ENCODE data around the gene NME4.
"Not testable (repeated sequence)": the region's sequence is repeated elsewhere in the genome, so short reads cannot be mapped to it uniquely, and the experiment has no call there.

NME4 gene

DNA sequence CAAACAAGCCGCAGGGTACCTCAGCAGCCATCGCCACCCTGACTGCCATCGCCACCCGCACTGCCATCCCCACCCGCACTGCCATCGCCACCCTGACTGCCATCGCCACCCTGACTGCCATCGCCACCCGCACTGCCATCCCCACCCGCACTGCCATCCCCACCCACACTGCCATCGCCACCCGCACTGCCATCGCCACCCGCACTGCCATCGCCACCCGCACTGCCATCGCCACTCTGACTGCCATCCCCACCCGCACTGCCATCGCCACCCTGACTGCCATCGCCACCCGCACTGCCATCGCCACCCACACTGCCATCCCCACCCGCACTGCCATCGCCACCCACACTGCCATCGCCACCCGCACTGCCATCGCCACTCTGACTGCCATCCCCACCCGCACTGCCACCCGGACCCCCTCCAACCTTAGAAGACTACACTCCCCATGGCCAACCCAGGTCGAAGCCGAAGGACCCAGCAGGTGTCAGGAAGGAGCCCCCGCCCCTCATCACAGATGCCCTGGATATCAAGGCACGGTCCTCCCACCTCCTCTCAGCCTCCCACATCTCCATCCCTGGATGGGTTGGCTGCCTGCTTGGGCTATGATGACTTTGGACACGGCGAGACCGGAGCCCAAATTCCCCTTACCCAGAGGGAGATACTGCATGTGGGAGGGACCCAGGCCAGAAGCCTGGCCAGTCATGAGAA is 18.7 kb upstream of the NME4 start:
- DNase-seq = not testable (repeated sequence)

- DNase-seq = no peak
Measured at GRCh38 chr16:378821-379182, 18.2 kb upstream of the NME4 start.

GRCh38 chr16:379183-379960 is 17.6 kb upstream of the NME4 start:
- DNase-seq = no peak

GRCh38 chr16:379961-380761 is 16.8 kb upstream of the NME4 start:
- DNase-seq = no peak

DNA sequence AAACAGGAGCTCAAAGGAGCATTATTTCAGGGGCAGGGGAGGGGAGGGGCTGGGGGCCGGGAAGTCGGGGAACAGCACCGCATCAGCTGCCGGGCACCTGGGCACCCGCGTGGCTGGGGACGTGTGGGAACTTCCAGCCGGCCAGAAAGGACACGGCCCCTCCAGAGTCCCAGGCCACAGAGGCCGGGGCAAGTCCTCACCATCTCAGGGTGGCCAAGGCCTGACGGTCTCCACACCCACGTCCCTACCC is 16.3 kb upstream of the NME4 start:
- DNase-seq = no peak

DNA sequence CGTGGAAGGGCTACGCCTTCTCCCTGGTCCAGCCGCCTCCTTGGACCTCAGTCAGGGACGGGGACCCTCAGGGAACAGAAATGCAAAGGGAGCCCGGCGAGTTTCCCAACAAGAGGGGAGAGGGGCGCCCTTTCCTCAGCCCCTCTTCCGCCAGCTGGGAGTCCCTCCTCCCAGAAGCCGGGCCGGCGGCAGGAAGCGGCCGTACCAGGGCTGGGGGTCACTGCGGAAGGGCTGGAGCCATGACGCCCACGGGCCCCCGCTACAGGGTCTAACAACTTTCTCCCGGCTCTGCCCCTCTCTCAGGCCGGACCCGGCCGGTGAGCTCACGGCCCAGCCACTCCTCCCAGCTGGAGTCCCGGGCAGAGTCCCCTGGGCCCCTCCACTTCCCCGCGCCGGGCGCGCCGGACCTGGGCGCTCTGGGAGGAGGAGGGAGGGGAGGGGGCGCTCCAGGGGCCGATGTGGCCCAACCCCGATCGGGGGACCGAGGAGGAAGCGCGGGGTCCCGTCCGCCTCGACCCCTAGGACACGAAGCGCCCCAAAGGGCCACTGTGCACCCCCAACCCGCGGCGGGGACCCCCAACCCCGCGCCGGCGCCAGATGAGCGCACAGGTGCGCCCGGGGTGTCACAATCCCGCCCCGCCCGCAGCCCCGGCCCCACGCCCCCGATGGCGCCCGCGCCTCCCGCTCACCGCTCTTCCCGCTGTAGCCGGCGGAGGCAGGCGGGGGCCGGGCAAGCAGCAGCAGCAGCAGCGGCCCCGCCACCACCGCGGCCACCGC is 15.8 kb upstream of the NME4 start:
- no peak for DNase-seq

GRCh38 chr16:381789-382717 is 14.9 kb upstream of the NME4 start, which contains the start of gene PGAP6:
PGAP6 (minus strand) TSS chr16:381978; CDS start chr16:381821, 157 bp downstream.
- peak in 1 of 2 experiments; percentile 68 for DNase-seq

DNA sequence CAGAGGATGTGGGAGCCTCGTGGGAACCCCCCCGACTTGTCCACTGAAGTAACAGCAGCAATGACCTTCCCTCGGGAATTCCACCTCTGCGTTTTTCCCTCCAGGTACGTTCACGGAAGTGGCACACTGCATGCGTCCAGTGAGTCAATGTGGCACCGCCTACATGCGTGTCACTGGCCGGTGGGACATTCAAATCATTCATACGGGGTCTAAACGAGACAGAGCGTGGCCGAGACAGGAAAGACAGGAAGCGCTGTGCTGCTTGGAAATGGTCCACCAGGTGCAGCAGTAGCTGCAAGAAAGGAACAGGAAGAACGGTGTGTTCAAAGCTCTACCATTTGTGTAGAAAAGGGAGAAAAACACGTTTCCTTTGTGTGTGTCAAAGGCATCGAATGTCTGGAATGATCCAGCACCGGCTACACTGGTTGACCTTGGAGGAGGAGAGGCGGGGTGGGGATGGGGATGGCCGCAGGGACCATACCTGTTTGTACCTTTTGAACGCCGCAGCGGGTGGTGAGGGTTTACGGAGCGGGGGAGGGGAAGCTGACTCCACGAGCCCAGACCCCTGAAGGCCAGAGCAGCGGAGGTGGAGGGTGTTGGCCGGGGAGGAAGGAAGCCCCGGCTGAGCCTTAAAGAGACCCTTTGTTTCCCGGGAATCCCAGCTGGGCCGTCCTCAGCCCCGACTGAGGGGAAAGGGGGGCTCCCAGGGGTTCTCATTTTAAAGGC is 13.5 kb upstream of the NME4 start:
- DNase-seq = no peak

DNA sequence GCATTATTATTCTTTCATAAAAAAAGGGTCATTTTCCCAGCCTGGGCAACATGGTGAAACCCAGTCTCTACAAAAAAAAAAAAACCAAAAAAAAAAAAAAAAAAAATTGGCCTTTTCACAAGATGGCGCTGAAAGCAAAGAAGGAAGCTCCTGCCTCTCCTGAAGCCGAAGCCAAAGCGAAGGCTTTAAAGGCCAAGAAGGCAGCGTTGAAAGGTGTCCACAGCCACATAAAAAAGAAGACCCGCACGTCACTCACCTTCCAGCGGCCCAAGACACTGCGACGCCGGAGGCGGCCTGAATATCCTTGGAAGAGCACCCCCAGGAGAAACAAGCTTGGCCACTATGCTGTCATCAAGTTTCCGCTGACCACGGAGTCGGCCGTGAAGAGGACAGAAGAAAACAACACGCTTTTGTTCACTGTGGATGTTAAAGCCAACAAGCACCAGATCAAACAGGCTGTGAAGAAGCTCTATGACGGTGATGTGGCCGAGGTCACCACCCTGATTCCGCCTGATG is 10.3 kb upstream of the NME4 start:
- DNase-seq = no peak

GRCh38 chr16:387761-388666 is 9.0 kb upstream of the NME4 start:
- DNase-seq = not testable (repeated sequence)

DNA sequence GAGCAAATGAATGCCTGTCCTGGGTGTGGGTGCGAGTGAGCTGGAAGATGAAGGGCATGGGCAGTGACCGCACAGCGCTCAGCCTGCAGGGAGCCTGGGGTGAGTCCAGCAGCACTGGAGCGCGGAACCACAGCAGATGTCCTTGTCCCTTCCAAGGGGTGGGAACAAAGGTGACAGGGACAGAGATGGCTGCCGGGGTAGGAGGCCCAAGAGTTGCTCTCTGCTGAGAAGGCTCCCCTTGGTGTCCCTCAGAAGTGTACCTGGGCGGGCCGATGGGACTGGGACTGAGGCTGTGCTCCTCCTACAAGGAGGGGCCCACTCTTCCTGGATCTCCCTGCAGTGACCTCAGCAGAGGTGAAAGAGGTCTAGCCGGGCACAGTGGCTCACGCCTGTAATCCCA is 7.6 kb upstream of the NME4 start:
- no peak for DNase-seq

DNA sequence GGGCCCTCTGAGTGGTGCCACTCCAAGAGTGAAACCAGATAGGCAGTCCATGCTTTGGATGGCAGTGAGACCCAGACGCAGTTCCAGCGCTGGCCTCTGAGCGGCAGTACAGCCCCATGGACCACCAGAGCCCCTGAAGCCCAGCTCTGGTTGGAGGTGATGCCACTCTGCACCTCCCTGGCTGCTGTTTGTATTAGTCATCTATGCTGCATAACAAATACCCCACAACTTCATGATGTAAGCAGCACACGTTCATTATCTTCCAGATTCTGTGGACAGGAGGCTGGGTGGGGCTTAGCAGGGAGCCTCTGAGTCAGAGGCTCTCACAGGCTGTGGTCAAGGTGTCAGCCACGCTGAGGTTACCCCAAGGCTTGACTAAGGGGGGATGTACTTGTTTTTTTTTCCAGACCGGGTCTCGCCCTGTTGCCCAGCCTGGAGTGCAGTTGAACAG is 5.1 kb upstream of the NME4 start:
- peak in 1 of 2 experiments; percentile 50 for DNase-seq

DNA sequence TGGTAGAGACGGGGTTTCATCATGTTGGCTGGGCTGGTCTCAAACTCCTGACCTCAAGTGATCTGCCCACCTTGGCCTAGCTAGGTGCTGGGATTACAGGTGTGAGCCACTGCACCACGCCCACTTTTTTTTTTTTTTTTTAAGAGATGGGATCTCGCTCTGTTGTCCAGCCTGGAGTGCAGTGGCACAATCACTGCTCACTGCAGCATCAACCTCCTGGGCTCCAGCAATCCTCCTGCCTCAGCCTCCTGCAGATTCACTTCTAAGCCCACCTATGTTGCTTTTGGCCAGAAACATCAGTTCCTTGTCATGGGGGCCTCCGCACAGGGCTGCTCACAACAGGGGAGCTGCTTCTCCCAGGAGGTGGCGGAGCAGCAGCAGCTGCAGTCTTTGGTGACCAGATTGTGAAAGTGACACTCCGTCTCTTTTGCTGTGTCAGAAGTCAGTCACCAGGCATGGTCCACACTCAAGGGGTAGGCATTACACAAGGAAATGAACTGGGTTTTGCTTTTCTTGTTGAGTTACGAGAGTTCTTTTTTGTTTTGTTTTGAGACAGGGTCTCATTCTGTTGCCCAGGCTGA is 4.5 kb upstream of the NME4 start:
- DNase-seq = no peak

- no peak for DNase-seq
Measured at GRCh38 chr16:396199-396598, 800 bp upstream of the NME4 start.

GRCh38 chr16:396605-397004 is 394 bp upstream of the NME4 start:
- DNase-seq = peak; percentile 52 to 64

GRCh38 chr16:397736-398332 is 835 bp downstream of the NME4 start:
- DNase-seq = peak in 1 of 2 experiments; percentile 59

DNA sequence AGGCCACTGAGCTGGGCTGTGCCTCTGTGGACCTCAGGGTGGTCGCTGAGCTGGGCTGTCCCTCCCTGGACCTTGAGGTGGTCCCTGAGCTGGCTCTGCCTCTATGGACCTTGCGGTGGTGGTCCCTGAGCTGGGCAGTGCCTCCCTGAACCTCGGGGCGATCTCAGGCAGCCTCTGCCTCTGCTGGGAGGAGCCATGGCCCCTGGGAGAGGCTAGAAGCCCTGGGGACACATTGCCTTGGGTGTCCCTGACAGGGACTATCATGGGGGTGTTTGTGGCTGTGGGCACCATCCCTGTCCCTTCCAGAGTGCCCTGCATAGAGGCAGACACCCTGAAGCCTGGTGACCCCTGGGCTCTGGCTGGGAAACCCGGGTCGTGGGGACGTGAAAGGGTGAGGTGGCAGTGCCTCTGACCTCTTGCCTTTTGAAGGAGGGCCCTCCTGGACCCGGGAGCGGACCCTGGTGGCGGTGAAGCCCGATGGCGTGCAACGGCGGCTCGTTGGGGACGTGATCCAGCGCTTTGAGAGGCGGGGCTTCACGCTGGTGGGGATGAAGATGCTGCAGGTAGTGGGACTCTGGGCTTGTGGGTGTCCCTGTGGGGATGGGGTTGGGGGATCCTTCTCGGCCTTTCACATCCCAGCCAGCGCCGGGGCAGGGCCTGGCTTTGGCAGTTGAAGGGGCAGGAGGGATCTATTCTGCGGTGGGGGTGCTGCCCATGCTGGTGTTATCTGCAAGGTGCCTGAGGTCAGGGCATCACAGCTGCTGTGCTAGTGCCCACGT is 1.8 kb downstream of the NME4 start:
- DNase-seq = no peak
